HG02588 (cell line): ENCODE results near the gene MEIS2.

Experiments used
- ATAC-seq: cut with Tn5 transposase; IDR thresholded peaks from one replicate; pipeline ENCODE4 v1.9.1; 2021; ENCODE audit warnings: mild to moderate bottlenecking, moderate library complexity; ENCODE audit not compliant: unreplicated experiment

The MEIS2 gene

DNA sequence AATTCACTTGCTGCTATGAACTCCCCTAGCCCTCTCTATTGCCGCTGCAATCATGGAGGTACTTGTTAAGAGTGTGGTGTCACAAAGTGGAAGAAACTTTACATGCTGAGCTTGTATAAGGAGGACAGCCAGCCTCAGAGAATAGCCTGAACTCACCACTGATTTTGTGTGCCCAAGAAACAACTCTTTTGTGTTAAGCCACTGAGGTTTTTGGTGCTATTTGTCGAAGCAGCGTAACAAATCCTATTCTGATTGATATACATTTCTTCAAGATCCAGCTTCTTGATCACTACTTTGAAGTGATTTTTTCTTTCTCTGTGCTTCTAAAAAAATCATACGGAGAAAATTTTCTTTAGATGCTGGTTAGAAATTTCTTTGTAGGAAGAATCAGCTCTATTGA lies 132.4 kb downstream of the MEIS2 start:
- ATAC-seq, result no peak

DNA sequence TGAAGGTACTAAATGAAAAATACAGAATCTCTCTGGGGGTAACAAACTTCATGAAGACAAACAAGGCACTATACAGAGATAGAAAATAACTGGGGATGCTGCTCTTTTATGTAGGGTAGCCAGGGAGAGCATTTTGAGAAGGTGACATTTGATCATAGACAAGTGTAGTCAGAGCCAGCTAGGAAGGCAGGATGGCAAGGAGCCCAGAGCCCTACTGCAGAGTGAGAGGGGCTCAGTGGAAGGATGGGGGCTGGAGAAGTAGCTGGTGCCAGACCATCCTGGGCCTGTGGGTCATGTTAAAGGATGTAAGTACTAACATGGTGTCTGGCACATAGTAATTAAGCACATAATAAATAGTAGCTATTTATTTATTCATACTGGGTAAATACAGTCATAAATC lies 133.6 kb downstream of the MEIS2 start:
- ATAC-seq, result no peak

DNA sequence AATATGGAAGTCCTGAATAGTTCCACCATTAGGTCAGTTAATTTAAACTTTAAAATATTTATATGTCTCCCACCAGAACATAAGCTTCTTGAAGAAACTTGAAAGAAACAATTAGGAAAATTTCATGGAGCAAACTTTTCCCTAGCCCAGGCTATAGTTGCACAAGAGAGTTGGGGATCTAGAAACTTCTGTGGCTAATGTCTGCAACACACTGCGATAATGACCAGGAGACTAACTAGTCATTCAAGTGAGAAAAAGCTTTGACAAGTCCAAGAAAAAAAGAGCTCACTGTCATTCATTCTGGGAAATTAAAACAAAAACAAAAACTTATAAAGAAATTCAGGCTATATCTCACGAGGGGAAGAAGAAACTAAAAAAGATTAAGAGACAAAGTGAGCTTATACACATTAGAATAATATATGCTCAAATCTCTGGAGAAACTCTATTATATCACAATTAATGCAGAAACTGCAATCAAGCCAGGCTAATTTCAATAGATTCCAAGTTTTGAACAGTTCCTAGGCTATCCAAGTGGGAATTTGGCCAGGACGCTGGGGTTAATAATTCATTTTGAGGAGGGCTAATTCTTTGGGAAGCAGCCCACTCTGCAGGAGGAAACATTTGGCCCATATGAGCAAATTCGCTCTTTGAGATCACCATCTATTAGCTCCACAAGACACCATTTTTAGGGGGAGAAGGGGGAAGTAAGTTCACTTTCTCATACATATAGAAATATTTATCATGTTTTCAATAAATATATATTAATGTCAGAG lies 134.6 kb downstream of the MEIS2 start:
- ATAC-seq, result no peak

DNA sequence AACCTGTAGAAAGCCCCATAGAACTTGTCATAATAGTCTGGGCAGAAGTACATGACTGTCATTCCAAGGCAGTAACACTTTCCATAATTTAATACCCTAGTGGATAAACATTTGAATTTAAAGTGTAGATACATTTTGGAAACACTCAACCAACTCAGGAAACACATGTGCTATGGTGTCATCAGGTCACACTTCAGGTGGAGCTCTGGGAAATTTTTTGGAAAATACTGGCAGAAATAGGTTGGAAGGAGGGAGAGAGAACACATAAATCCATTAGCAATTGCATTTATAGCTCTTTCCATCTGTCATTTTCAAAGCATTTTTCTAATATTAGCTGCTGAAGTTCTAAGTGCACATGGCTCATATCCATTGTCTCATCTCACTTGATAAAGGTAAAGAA lies 135.7 kb downstream of the MEIS2 start:
- no peak for ATAC-seq

DNA sequence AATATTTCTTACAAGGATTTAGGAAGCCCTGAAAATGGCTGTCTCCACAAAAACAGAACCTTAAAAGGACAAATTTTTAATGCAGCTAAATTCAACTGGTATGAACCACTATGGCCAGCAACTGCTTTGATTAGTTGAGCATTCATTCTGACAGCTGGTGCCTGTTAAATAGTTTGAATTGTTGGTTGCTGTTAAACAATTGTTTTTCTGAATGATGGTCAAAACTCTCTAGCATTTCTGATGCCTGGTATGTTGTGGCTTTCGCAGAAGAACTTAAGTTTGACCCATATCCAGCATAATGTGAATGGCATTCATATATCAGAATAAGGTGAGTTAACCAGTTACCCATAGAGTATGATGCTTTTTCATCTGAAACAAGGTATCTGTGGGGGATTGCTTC lies 138.4 kb downstream of the MEIS2 start:
- ATAC-seq, result no peak

DNA sequence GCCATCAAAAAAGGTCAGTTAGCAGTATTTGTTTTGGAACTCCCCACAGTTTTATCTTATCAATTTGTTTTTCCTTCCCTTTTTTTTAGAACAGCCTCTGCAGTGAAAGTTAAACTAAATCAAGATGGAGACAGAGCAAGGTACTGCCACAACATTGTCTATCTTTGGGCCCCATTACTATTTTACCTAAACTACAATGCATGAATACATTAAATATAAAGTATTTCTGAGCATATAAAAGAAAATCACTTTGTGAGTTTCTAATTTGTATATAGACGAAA lies 139.5 kb downstream of the MEIS2 start:
- no peak for ATAC-seq

DNA sequence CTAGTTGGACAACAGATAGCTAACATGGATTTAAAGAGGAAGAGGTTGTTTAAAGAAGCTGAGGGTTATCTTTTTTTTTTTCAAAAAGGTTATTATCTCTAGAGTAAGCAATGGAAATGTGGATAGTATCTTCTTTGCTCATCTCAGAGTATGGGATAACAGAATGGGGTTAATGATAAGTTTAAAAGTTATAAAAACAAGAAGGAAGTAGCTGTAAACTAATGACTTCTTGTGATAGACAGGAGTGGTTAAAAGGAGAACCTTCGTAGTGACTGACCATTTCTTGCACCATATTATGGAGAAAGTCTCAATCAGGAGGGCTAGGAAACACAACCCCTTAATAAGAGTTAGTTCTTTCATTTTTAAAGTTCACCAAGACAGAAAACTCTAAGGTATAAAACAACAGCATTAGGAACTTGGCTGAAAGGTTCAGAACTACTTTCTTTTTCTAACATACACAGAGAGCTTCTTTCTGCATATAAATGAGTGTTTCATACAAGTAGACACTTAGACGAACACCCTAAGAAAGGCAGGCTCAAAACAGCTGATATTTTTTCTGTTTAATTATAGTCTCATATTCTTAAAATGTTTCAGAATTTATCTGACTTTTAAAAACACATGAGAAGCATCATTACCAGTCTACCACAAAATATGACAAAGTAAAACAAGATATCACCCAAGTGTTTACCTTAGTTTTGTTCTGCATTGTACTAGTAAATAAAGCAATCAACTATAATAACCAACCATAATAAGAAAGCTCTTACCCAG lies 140.0 kb downstream of the MEIS2 start:
- ATAC-seq, result no peak

DNA sequence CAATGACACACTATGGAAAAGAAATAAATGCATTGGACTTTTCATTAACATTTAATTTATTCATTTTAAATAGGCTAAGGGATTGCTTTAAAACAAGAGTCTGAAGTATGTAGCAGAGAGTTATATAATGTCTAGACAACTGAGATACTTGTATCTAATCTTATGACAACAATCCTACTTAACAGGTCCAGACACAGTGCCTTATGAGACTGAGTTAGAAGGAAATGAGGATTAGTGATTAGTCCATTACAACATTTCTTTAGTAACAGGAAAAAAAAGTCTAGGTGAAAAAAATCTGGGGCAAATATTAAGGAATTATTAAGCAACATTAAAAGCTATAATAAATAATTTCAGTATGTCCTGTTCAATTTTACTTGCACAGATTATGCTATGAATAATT lies 140.6 kb downstream of the MEIS2 start:
- ATAC-seq, result no peak

DNA sequence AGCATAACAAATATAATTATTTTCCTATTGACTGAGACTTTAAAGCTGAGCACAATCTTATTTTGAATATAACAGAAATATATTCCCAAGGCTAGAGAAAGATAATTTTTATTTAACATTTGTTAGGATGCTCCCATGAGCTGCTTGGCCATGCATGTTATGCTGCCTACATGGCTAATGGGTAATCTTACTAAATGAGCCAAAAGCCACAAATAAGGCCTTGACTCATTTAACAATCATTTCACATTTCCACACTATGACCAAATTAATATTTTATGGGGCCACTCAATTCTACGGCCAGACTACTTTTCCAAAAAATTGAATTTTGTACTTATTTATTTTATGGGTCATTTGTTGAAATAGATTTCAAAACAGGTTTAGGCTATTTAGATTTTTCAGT lies 141.7 kb downstream of the MEIS2 start:
- ATAC-seq, result no peak

DNA sequence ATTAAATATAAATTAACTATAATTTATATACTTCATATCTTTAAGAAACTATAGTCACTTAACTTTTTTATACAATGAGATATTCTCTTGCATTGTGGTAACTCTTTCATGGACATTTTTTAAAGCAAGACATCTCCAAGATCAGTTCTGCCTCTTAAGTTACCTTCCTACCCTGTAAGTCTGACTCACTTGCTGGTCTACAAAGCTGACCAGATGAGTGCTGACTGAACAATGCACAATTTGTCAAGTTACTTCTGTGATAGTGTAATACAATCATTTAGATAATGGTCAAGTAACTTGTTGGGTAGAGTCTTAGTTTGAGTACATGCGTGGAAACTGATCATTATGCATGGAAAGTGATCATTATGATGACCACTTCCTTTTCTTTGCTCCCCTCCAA lies 145.9 kb downstream of the MEIS2 start:
- no peak for ATAC-seq

DNA sequence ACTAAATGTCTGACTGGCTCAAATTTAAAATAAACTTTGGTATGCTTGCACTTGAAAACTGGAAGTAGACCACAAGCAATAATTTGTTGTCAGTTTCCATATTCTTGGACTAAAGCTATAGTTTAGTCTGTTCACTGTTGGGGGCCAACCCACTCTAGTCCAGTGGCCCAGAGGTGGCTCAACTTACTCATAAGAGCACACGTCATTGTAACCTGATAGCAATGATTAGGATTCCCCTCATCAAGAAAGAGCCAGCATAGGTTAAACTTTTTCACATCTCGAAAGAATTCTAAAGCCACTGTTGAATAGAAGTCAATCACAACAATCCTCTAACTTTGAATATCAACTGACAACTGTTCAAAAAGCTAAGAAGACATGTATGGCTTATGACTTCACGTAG lies 147.0 kb downstream of the MEIS2 start:
- no peak for ATAC-seq

DNA sequence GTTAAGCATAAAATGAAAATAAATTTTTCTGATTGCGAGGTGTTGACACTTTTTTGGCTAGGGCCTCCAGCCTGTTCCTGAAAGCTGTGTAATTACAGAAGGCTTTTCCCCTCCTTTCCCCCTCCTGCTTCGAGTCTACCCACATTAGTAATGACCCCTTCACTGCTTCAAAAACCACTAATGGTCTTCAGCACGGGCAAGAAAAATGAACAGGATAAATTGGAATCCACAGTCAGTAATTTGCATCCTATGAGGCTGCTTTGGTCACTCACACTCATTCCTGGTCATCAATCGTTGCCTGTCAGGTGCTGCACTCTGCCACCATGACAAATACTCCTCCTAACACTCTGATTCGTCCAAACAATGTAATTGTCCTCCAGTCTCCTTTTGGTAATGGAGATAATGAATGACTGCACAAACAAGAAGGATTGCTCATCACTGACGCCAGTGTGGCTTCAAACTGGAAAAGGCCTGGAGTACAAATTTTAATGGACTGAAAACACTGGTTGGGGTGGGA lies 148.6 kb downstream of the MEIS2 start:
- no peak for ATAC-seq

DNA sequence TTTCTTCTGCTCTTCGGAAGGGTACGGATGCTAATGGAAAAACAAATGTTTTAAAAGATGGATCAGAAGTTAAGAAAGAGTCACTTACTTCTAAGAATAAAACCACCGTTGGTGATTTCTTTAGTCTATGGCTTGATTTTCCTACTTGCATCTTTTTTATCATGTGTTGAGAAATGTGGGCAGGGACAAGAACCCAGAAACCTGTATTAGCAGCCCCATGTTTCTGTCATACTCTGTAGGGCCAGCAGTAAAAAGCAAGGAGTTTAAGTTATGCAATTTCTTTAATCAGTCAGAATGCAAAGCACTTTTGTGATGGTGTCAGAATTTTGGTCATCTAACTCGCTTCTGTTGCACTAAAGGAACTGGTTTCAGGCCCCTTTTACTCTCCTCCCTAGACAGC lies 150.0 kb downstream of the MEIS2 start:
- no peak for ATAC-seq

DNA sequence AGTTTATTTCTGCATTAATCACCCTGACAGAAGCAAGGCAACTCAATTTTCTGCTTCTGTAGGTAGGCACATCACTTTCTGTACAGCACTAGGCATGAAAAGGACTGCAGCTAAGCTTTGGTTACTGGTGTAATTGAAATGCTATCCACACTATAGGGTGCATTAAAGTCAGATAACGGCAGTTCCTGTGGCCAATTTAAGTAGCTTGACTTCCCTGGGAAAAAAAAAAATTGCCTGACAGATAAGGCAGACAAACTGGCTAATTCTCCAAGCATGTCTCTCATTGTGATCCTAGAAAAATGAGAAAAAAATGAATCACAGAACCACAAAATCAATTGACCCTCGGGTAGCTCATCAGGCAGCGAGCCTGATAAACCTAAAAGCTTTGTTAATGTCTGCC lies 151.4 kb downstream of the MEIS2 start:
- no peak for ATAC-seq

DNA sequence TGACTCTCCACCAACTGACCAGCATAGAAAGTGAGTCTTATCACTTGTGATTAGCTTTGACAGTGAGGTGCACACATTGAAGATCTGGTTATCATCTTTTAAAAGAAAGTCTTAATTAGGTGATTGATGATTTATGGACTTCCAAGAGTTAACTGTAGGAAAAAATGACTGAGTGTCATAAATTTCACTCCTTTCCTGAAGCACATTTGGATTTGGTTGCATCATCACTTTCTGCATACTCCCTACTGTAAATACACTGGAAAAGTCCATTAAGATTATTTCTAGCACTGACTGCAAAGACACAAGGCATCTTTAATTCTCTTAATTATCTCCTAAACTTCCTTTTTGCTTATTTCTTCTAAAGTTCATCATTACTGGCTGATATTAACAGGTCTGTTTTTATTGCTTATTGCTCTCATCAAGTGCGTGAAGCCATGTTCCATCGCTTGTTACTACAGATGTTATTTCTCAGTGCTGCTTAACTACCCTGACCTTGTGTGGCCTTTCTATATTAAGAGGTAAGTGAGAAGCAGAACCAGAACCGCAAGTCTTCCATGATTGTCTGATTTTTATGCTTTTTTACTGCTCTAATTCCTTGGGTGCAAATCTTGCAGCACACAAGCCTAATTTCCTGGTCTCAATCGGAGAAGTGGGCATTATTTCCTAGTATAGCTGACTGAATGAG lies 153.2 kb downstream of the MEIS2 start:
- ATAC-seq, result no peak

DNA sequence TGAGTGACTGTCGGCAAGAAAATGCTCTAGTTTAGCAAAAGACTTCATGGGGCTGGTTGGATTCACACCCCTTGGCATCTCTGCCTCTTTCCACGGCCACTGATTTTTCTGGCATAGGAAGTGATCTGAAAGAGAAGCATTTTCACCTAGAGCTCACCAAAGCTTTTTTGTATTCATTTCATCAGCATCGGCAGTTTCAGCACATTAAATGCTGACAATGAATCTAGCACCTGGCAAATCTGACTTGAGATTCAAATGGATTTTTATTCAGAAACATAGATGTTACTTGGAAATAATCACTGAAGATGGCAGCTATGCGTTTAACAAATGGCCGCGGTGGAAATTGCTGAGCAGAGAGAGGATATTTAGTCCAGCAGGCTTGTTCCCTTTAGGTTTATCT lies 155.9 kb downstream of the MEIS2 start:
- no peak for ATAC-seq

DNA sequence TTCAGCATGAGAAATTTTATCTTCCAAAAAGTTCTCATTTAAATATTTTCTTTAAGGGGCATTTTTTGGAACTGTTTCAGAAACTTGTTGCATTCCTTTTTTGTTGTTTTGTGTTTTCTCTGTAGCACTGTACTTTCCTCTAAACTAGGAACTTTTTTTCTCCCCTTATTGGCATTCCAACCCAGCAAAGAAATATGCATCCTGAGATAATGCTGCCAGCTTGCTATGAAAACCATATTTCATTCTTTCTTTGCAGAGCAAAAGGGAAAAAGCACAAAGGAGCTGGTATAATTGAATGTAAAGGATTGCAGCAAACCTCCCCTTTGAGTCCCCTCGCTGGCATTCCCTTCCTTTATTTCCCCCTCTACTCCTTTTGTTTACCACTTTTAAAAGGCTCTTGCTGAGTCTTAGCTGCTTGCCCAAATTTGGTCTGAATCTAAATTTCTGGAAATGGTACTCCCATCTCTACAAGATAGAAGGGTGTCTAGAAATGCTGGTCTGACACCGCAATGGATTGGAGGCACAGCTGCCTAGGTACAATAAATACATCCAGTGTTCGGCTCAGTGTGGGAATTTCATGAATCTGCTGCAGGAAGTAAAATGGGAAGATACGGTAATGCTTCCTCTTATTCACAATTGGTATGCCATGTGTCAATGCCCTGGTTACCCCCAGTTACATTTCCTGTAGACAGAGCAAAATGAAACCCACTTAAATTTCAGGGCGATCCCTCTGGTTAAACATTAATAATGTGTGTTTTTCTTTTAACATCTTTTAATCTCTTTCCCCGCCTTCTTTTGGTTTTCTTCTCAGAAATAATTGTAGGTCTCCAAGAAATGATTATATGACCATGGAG lies 156.6 kb downstream of the MEIS2 start:
- ATAC-seq, result no peak

DNA sequence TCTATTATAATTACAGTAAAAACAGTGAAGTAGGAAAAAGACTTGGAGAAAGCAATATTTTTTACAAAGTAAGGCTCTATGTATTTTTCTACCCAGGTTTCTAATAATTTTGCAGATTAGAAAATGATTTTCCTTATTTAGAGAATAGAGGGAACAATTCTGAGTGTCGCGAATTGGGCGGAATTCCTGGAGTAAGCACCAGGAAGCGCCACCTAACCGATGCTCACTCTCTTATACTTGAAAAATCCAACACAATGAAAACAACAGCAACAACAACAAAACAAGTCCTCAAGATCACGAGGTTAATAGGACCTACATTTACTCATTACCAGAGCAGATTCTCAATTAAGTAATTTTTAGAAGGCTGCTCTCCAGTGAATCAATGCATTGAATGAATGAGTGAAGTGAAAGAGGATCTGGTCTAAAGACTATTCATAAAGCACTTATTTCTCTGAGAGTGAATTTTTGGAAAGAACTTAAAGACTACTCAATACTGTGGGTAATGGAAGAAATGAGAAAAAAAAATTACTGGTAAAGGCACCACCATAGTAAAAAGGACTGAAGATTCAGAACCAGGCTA lies 158.0 kb downstream of the MEIS2 start:
- no peak for ATAC-seq

DNA sequence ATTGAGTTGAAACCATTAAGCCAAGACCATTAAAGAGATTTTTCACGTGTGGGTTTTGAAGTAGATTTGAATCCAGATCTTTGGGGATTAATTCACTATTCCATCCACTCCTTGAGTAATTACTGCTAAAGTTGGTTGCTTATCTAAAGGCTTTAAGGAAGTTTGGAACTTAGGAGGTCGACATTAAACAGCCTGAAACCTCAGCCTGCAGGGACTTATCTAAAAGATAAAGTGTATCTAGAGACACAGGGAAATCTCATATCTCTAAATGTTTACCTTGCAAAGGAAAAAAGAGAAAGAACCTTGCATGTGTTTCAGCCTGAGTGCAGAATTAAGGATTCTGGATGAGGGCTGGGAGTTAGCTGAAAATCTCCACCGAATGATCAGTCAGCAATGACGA lies 158.6 kb downstream of the MEIS2 start:
- ATAC-seq, result no peak

DNA sequence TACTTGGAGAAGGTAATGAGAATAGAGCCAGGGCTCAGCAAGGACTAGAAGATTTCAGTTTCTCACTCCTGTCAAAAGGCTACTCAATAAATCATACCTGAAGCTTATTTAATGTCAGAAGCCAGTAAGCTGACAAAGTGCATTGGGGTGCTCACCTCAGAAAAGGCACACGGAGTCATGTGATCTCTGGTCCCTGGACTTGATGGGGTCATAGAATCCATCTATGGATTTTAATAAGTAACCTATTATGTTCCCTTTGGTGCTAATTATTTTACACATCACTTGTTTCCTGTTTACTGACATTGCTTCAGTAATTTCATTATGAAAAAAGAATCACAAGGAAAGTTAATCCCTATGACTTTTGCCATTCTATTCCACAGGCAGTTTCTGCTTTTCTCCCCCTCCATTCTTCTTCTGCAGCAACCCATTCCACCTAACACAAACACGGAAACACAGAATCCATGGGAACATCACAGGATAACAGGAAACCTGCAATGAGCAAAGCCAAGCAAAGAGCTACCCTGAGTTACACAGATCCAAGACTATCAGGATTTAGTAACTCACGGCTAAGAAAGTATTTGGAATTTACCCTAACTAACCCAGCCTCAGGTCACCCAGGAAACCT lies 159.6 kb downstream of the MEIS2 start:
- ATAC-seq, result no peak
